Measurements from ENCODE around the gene VDR.

GRCh38 chr12:47828008-47828975, 76.5 kb downstream of the VDR start:
- no peak for TF ChIP-seq MXI1 (conservative IDR thresholded peaks at IDR 0.05; ENCODE audit: poor library complexity, severe bottlenecking)
- no peak for TF ChIP-seq CTCF (IDR thresholded peaks at IDR 0.05; ENCODE audit: poor library complexity, severe bottlenecking)
- TF ChIP-seq TAF1 (IDR thresholded peaks at IDR 0.05; ENCODE audit: low read depth), result no peak
- no peak for TF ChIP-seq POLR2AphosphoS5 (IDR thresholded peaks at IDR 0.05)
- no peak for TF ChIP-seq EP300 (conservative IDR thresholded peaks at IDR 0.05; ENCODE audit: poor library complexity, severe bottlenecking)
